HG03159 (cell line): ENCODE measurements around the gene PITPNC1.
A peak's percentile ranks its signal among the peaks of the same experiment; 100 is the strongest.
"Not testable (repeated sequence)": the region's sequence is repeated elsewhere in the genome, so short reads cannot be mapped to it uniquely, and the experiment has no call there.

ENCODE experiments used
- ATAC-seq: cut with Tn5 transposase; IDR thresholded peaks from one replicate; pipeline ENCODE4 v1.9.1; 2021; ENCODE audit warnings: mild to moderate bottlenecking, moderate library complexity; ENCODE audit not compliant: unreplicated experiment

Gene PITPNC1

GRCh38 chr17:67570797-67571196 is 193.7 kb downstream of the PITPNC1 start:
- no peak for ATAC-seq

- ATAC-seq: no peak
These were observed 194.4 kb downstream of the PITPNC1 start for GRCh38 chr17:67571478-67571877.

- no peak for ATAC-seq
These were observed 197.0 kb downstream of the PITPNC1 start for GRCh38 chr17:67573987-67574657.

GRCh38 chr17:67574658-67575293 is 197.7 kb downstream of the PITPNC1 start:
- ATAC-seq: no peak

GRCh38 chr17:67575325-67575724 is 198.2 kb downstream of the PITPNC1 start:
- ATAC-seq: no peak

GRCh38 chr17:67576471-67577115 is 199.5 kb downstream of the PITPNC1 start:
- no peak for ATAC-seq

- no peak for ATAC-seq
These were observed 200.5 kb downstream of the PITPNC1 start for GRCh38 chr17:67577429-67578141.

- peak; percentile 34 for ATAC-seq
These were observed 201.0 kb downstream of the PITPNC1 start for GRCh38 chr17:67578142-67578457.

- not testable (repeated sequence) for ATAC-seq
These were observed 201.8 kb downstream of the PITPNC1 start for GRCh38 chr17:67578679-67579405.

GRCh38 chr17:67582673-67583081 is 205.6 kb downstream of the PITPNC1 start:
- no peak for ATAC-seq

GRCh38 chr17:67585077-67585602 is 208.1 kb downstream of the PITPNC1 start:
- ATAC-seq: no peak

GRCh38 chr17:67588326-67588725 is 211.2 kb downstream of the PITPNC1 start:
- no peak for ATAC-seq

- ATAC-seq: peak; percentile 49
These were observed 217.2 kb downstream of the PITPNC1 start for GRCh38 chr17:67594115-67594880.

- no peak for ATAC-seq
These were observed 223.3 kb downstream of the PITPNC1 start for GRCh38 chr17:67600408-67600807.

GRCh38 chr17:67601897-67602296 is 224.8 kb downstream of the PITPNC1 start:
- no peak for ATAC-seq

GRCh38 chr17:67602444-67602843 is 225.4 kb downstream of the PITPNC1 start:
- ATAC-seq: no peak

- peak; percentile 76 for ATAC-seq
These were observed 225.9 kb downstream of the PITPNC1 start for GRCh38 chr17:67602974-67603373.

- ATAC-seq: no peak
These were observed 228.3 kb downstream of the PITPNC1 start for GRCh38 chr17:67605256-67605912.

- ATAC-seq: no peak
These were observed 229.4 kb downstream of the PITPNC1 start for GRCh38 chr17:67606471-67606870.
